Caki2 (cell line): ENCODE measurements around the gene AKR1A1. TPM values are rescaled to one million over a fixed set of nuclear protein-coding genes. Genes with fewer than 3 reads are reported as not detected.
"Not testable (repeated sequence)": the region's sequence is repeated elsewhere in the genome, so short reads cannot be mapped to it uniquely, and the experiment has no call there.

Experiments used
- DNase-seq: peaks from one replicate; pipeline ENCODE4 v3.0.0-alpha.2; 2015; ENCODE audit warnings: low read depth
- in situ Hi-C: cut with HindIII; loops from 2 replicates; pipeline ENCODE4 v1.10.0; 2016; ENCODE audit warnings: low sequenced_read_pairs, low pct_unique_long_range_greater_than_20kb, mixed read lengths
- total RNA-seq: library from RNA; depleted of rRNA; stranded (reverse); fragments of >200 nt; shearing (Covaris generic); gene quantifications from 2 replicates; pipeline ENCODE4 v1.2.3, GENCODE V29; 2014; ENCODE audit warnings: low replicate concordance; rRNA removed

AKR1A1 gene
- total RNA-seq: 235 and 258 TPM in 2 replicates

DNA sequence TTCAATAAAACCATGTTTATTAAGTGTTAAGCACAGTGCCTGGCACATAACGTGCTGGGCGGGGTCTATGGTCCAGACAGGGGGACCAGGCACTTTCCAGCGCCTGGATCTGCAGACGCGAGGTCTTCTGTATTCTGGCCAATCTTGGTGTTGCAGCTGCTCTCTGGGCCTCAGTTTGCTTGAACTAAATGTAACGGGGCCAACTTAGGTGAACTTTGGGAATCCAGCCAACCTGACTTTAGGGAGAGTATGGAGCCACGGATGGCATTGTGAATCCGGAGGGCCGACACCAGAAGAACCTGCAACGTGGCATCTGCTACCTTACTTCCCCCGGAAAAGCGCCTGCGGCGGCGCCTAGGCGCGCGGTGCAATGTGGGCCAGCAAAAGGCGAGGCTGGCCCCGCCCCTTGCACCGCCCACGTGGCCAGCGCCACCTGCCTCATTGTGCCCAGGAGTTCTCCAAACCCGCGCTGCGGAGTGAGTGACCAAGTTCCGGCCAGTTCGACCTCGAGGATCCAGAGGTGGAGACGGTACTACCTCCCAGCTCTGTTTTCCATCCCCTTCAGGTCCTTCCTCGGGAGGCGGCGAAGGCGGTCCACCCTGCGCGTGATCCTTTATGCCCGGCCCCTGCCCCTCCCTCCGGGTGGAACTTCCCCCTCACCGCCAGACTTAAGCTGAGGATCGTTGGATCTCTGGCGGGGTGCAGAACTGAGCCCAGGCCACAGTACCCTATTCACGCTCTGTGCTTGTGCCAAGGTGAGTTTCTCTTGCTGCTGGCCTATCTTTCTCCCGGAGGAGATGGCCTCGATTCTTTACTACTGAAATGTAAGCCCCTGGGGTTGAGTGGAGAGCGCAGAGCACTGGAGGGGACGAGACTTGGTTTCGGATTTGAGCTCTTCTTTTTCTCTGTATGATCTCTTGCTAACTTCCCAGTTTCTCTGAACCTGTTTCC, at the start of gene AKR1A1:
Gene AKR1A1 (plus strand): TSS at position 426 of the 951 bp plus-strand sequence. CDS start 10,969 bp downstream, outside the sequence.
- in situ Hi-C loops: no loop called here
- peak; percentile 95 for DNase-seq

DNA sequence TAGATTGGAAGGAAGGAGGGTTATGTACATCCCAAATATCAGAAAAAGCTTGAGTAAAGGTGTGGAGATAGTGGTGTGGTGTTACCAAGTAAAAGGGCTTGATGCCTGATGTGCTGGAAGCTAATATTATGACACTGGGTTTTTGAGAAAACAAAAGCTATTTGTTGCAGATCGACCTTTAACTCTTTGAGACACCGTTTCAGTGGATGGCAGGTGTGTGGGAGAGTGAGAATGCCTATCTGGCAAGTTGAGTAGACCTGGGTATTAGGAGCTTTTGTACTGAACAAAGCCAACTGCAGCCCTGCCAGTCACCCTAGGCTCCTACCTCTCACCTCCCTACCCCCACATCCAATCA, 49.1 kb upstream of the AKR1A1 start:
- no peak for DNase-seq
- in situ Hi-C loops: no loop called here

DNA sequence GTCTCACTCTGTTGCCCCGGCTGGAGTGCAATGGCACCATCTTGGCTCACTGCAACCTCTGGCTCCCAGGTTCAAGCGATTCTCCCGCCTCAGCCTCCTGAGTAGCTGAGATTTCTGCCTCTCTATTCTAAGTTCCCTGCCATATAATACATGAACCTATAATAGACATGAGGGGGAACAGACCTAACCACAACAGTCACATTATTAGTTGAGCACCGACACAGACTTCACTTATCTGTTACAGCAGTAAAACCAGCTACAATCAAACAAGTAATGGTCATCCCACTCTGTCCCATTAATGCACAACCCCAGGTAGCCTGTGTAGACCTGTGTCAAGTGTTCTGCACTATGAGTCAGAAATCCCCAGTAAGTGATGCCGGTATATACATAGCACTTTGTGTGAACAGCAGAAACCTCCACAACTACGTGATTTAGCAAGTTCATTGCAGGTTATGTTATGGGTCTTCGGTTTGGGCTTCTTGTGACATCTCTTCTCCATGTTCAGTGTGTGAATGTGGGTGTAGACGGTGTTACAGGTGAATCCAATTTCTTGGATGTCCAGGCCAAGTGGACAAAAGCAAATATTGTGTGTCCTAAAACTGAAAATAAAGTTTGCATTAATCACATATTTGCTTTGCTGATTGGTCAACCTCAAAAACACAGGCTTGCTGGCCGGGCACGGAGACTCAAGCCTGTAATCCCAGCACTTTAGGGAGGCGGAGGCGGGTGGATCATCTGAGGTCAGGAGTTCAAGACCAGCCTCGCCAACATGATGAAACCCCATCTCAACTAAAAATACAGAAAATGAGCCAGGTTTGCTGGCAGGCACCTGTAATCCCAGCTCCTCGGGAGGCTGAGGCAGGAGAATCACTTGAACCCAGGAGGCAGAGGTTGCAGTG, 46.9 kb upstream of the AKR1A1 start:
- in situ Hi-C loops: no loop called here
- no peak for DNase-seq

DNA sequence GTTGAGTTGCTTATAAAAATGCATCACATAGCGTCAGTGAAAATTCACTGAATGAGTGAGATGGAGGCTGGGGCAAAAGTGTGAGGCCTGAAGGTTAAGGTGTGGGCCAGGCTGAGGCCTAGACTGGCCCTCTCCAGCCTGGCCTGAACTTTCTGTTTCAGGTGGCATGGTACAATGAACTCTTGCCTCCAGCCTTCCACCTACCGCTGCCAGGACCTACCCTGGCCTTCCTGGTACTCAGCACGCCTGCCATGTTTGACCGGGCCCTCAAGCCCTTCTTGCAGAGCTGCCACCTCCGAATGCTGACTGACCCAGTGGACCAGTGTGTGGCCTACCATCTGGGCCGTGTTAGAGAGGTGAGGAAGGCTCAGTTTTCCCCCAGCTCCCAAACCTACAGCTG, 43.4 kb upstream of the AKR1A1 start:
- in situ Hi-C loops: no loop called here
- no peak for DNase-seq

DNA sequence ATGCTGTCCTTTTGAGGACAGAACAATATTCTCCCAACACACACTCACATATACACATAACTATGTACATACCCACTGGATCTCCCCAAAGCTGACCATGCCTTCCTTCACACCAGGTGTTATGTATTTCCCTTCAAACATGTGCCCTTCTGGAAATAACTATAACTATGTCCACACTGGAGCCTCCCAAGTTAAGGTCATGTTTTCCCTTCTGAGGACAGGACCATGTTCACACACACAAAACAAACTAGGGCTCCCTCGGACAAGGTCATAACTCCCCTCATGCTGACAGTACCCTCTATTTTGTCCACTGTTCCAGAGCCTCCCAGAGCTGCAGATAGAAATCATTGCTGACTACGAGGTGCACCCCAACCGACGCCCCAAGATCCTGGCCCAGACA, 42.7 kb upstream of the AKR1A1 start:
- in situ Hi-C loops: no loop called here
- DNase-seq: no peak

DNA sequence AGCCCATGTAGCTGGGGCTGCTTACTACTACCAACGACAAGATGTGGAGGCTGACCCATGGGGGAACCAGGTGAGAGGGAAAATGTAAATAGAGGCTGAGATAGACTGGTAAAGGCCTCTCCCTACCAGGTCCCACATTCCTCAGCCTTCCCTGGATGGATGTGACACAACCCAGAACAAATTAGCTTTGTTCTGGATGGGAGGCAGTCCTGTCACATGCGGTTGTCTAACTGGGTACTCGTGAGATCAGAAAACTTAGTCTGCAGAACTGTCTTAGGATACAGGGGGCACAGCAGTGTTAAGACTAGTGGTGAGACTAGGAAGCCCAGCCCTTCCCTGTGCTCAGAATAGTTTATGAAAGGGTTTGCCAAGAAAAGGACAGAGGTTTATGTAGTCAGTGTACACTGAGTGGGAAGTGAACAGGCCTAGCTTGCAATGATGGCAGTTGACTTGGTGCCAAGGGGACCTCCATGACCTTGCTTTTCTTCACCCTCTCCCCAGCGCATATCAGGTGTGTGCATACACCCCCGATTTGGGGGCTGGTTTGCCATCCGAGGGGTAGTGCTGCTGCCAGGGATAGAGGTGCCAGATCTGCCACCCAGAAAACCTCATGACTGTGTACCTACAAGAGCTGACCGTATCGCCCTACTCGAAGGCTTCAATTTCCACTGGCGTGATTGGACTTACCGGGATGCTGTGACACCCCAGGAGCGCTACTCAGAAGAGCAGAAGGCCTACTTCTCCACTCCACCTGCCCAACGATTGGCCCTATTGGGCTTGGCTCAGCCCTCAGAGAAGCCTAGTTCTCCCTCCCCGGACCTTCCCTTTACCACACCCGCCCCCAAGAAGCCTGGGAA, 42.1 kb upstream of the AKR1A1 start:
- peak; percentile 64 for DNase-seq
- in situ Hi-C loops: no loop called here

DNA sequence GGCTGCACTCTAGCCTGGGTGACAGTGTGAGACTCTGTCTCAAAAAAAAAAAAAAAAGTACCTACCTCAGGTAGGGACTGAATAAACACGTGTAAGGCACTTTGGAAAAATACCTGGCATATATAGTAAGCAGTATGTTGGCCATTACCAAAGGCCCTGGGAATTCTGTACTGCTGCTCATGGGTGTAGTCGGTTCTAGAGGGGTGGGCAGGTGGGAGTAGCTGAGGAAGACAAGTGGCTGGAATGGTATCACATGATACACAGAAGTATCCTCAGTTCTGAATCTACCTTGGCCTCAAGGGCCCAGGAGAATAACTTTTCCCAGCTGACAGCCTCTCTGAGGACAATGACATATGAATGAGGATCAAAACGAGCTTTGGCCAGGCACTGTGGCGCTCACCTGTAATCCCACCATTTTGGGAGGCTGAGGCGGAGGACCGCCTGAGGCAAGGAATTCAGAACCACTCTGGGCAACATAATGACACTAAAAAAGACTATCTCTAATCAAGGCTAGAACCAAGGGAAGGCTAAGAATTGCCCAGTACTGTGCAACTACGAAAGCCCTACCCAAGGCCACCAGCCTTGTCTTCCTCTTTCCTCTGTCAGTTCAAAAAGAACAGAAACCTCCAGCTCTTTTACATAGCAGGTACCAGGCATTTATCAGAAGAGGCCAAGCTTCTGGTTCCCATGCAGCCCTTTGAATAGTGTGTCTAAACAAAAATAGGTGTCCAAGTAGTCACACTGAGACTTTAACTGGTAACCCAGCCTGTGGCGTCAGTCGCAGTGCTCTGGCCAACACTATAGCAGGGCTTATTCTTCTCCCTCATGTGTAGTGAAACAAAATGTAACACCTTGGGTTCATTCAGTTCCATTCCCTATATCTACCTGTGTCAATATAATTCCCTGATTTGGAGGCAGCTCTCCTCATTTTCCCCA, 40.3 kb upstream of the AKR1A1 start:
- no peak for DNase-seq
- in situ Hi-C loops: no loop called here

DNA sequence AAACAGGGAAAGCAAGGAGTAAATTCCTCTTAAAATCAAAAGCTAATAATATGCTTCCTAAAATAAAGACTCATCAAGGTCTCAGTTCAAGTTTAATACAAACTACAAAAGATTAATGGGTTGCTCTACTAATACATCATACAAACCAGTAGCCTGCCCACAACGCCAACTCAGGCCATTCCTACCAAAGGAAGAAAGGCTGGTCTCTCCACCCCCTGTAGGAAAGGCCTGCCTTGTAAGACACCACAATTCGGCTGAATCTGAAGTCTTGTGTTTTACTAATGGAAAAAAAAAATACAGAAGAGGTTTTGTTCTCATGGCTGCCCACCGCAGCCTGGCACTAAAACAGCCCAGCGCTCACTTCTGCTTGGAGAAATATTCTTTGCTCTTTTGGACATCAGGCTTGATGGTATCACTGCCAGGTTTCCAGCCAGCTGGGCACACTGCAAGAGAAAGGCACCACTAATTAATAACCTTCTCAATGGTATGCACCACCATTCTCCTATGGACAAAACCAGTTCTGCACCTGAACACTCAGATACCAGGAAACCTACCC, 39.6 kb upstream of the AKR1A1 start:
- in situ Hi-C loops: no loop called here
- no peak for DNase-seq

DNA sequence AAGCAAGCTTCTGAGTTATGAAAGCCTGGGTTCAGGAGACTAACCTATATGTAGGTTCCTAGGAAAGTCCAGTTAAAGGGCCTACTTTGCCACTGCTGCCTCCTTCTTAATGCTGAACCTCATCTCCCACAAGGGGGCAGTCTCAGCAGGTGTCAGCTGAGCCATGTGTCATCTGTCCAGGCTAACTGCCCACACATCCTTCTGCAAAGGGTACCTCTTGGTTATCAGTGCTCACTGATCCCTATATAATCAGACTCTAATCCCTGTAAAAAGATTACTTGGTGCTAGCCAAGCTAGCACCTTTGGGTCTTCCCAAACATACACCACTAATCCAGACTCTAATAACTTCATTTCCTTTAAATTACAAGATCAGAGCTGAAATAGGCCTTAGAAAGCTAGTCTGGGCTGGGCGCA, 38.0 kb upstream of the AKR1A1 start:
- peak; percentile 62 for DNase-seq
- in situ Hi-C loops: no loop called here

DNA sequence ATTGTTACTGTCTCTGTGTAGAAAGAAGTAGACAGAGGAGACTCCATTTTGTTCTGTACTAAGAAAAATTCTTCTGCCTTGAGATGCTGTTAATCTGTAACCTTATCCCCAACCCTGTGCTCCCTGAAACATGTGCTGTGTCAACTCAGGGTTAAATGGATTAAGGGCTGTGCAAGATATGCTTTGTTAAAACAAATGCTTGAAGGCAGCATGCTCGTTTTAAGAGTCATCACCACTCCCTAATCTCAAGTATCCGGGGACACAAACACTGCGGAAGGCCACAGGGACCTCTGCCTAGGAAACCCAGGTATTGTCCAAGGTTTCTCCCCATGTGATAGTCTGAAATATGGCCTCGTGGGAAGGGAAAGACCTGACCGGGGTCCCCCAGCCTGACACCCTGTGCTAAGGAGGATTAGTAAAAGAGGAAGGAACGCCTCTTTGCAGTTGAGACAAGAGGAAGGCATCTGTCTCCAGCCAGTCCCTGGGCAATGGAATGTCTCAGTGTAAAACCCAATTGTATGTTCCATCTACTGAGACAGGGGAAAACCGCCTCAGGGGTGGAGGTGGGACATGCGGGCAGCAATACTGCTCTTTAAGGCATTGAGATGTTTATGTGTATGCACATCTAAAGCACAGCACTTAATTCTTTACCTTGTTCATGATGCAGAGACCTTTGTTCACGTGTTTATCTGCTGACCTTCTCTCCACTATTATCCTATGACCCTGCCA, 36.9 kb upstream of the AKR1A1 start:
- DNase-seq, in situ Hi-C loops: not testable (repeated sequence)

DNA sequence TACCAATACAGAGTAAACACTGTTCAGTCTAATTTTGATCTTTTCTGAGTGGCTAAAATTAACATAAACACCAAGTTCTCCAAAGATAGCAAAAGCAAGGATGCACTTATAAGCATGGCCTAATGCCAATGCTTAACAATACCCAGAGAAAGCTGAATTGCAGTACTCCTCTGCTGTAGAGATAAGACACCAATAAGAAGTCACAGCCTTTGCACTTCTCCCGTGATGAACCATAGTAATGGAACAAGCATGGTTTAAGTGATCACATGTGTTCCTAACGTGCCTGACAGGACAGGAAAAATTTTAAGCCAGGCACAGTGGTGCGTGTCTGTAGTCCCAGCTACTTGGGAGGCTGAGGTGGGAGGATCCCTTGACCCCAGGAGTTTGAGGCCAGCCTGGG, 34.6 kb upstream of the AKR1A1 start:
- DNase-seq: no peak
- in situ Hi-C loops: no loop called here

DNA sequence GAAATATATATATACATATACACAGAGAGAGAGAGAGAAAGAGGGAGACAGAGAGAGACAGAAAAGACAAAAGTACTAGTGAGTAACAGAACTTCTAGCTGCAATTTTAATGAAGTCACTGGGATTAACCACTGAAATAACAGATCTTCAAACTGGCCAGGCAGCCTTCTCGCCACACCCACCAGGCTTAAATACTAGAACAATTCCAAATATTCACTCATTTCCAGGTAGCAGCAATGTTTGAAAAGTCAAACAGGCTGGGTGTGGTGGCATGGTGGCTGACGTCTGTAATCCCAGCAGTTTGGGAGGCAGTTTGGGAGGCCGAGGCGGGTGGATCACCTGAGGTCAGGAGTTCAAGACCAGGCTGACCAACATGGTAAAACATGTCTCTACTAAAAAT, 34.2 kb upstream of the AKR1A1 start:
- in situ Hi-C loops: no loop called here

DNA sequence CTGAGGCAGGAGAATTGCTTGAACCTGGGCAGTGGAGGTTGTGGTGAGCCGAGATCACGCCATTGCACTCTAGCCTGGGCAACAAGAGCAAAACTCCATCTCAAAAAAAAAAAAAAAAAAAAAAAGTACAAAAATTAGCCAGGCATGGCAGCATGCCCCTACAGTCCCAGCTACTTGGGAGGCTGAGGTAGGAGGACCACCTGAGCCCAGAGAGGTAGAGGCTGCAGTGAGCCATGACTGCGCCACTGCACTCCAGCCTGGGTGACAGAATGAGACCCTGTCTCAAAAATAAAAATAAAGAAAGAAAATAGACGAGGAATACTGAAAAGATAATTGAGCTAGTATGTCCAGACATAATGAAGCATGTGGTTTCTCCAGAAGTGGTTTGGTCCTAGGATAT, 32.3 kb upstream of the AKR1A1 start:
- in situ Hi-C loops, DNase-seq: not testable (repeated sequence)

More for the DNA sequence above, 34.2 kb upstream of the AKR1A1 start:
- DNase-seq: no peak

DNA sequence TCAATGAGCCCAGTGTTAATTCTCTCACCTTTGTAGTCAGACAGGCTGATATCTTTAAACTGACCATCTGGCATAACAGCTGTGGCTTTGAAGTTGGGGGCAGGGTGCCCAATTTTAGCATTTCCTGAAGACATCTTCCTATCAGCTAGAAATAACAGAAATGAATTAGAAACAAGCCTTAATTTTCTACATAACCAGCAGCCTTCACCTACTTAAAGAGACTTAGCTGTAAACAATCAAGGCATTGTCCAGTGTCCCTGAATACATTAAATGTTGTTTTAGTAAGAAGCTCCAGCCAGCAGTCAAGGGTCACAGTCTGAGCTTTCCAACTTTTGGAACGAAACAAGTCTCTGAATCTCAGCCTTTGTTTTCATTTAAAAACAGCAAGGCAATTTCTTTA, 31.7 kb upstream of the AKR1A1 start:
- no peak for DNase-seq
- in situ Hi-C loops: no loop called here

DNA sequence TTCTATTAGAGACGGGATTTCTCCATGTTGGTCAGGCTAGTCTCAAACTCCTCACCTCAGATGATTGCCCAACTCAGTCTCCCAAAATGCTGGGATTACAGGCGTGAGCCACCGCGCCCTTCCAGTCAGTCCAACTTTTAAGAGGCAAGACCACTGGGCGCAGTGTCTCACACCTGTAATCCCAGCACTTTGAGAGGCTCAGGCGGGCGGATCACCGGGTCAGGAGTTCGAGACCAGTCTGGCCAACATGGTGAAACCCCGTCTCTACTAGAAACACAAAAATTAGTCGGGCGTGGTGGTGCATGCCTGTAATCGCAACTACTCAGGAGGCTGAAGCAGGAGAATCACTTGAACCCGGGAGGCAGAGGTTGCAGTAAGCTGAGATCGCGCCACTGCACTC, 30.9 kb upstream of the AKR1A1 start:
- in situ Hi-C loops, DNase-seq: not testable (repeated sequence)
